H1 (cell line): ENCODE measurements around the gene TAF1D. TPM values are rescaled to one million over a fixed set of nuclear protein-coding genes. Genes with fewer than 3 reads are reported as not detected.

Experiments
- CTCF ChIA-PET: fragments of 300-600 bp; sonication (Branson Sonifier 250); formaldehyde crosslinking; loops from one replicate; lab custom pipeline; 2021; ENCODE audit not compliant: partially characterized antibody; lab: Charles Lee
- POLR2A ChIA-PET: fragments of 300-600 bp; sonication (Branson Sonifier 250); formaldehyde crosslinking; loops from one replicate; lab custom pipeline; 2021; ENCODE audit warnings: inconsistent platforms; ENCODE audit not compliant: partially characterized antibody; lab: Charles Lee
- DNase-seq, 2 experiments: peaks; one replicate each; pipeline versions ENCODE4 v3.0.0 to v3.0.0-alpha.2; 2010 to 2022; ENCODE audit warnings: low spot score in 2 of 2, low read depth in 1 of 2, mixed read lengths in 1 of 2
- FAIRE-seq: peaks from 2 replicates; lab custom pipeline; 2011; peaks lifted over from hg19 to GRCh38; lab: Jason Lieb, UNC
- H2AFZ ChIP-seq: 2 replicates; pipeline ENCODE4 v1.8.1; 2012; ENCODE audit warnings: low read length, inconsistent platforms
- H2AK5ac ChIP-seq: 2 replicates; pipeline ENCODE4 v1.6.1; 2013; ENCODE audit warnings: low read depth, low read length
- H2BK120ac ChIP-seq: replicated peaks from 2 replicates; pipeline ENCODE3; 2013; ENCODE audit warnings: low read depth, low read length, inconsistent platforms
- H2BK12ac ChIP-seq: 2 replicates; pipeline ENCODE4 v1.6.1; 2013; ENCODE audit warnings: low read depth, low read length
- H2BK15ac ChIP-seq: 2 replicates; pipeline ENCODE4 v1.6.1; 2013; ENCODE audit warnings: low read length
- H2BK20ac ChIP-seq: 2 replicates; pipeline ENCODE4 v1.6.1; 2013; ENCODE audit warnings: low read length
- H2BK5ac ChIP-seq: 2 replicates; pipeline ENCODE4 v1.6.1; 2013; ENCODE audit warnings: low read depth, low read length
- H3K14ac ChIP-seq: 2 replicates; pipeline ENCODE4 v1.6.1; 2013; ENCODE audit warnings: inconsistent platforms; ENCODE audit not compliant: insufficient read length
- H3K18ac ChIP-seq: 2 replicates; pipeline ENCODE4 v1.6.1; 2013; ENCODE audit warnings: low read length; ENCODE audit errors: extremely low read depth
- H3K23ac ChIP-seq: 2 replicates; pipeline ENCODE4 v1.6.1; 2013; ENCODE audit warnings: inconsistent platforms; ENCODE audit not compliant: insufficient read length
- H3K23me2 ChIP-seq: 2 replicates; pipeline ENCODE4 v1.6.1; 2013; ENCODE audit warnings: low read depth, low read length
- H3K27ac ChIP-seq: 2 replicates; pipeline ENCODE4 v1.6.1; 2011; ENCODE audit warnings: low read depth, low read length, inconsistent platforms
- H3K27me3 ChIP-seq, 4 experiments: replicated peaks in 1 of 4; 1 replicate in 1 of 4; 2 replicates in 3 of 4; pipeline versions ENCODE4 v1.6.1 to v1.8.1; 2011 to 2013; ENCODE audit warnings: low read length in 3 of 4, mild to moderate bottlenecking in 3 of 4, inconsistent platforms in 2 of 4, mixed read lengths in 2 of 4, moderate library complexity in 1 of 4; ENCODE audit not compliant: control insufficient read depth in 3 of 4, insufficient read depth in 3 of 4; ENCODE audit errors: extremely low read depth in 1 of 4
- H3K36me3 ChIP-seq, 4 experiments: 2 replicates each; pipeline versions ENCODE4 v1.6.1 to v1.8.1; 2011 to 2013; ENCODE audit warnings: mild to moderate bottlenecking in 4 of 4, low read length in 3 of 4, moderate library complexity in 2 of 4, control low read depth in 1 of 4, inconsistent platforms in 1 of 4; ENCODE audit not compliant: insufficient read depth in 4 of 4, control insufficient read depth in 2 of 4
- H3K4ac ChIP-seq: replicated peaks from 2 replicates; pipeline ENCODE3; 2013; ENCODE audit warnings: low read length, low read depth, mixed read lengths, inconsistent platforms; ENCODE audit not compliant: insufficient read length
- H3K4me1 ChIP-seq, 4 experiments: replicated peaks in 1 of 4; 1 replicate in 1 of 4; 2 replicates in 3 of 4; pipeline versions ENCODE4 v1.6.1 to v1.8.1; 2011 to 2013; ENCODE audit warnings: low read length in 3 of 4, inconsistent platforms in 2 of 4, mixed read lengths in 1 of 4; ENCODE audit not compliant: insufficient read depth in 4 of 4, control insufficient read depth in 3 of 4
- H3K4me2 ChIP-seq, 2 experiments: 2 replicates each; pipeline versions ENCODE4 v1.6.1 to v1.8.1; 2011 to 2013; ENCODE audit warnings: low read depth in 2 of 2, low read length in 2 of 2, control low read depth in 1 of 2, inconsistent platforms in 1 of 2, mild to moderate bottlenecking in 1 of 2; ENCODE audit not compliant: insufficient read depth in 1 of 2
- H3K4me3 ChIP-seq, 4 experiments: fragments of 200-600, 300-600 bp in 1 of 4; sonication (generic), shearing (Covaris generic), sonication (Bioruptor Twin) in 1 of 4; 2 replicates each; pipeline versions ENCODE4 v1.5.1 to v1.8.1; 2011 to 2016; ENCODE audit warnings: low read length in 4 of 4, low read depth in 3 of 4, control low read depth in 2 of 4, inconsistent platforms in 2 of 4, mild to moderate bottlenecking in 2 of 4, mixed read lengths in 1 of 4, moderate library complexity in 1 of 4; ENCODE audit not compliant: insufficient read depth in 2 of 4; ENCODE audit errors: extremely low read depth in 1 of 4
- H3K56ac ChIP-seq: replicated peaks from 2 replicates; pipeline ENCODE3; 2013; ENCODE audit warnings: low read depth, mild to moderate bottlenecking, mixed read lengths, low read length, inconsistent platforms; ENCODE audit not compliant: insufficient read length
- H3K79me1 ChIP-seq: 2 replicates; pipeline ENCODE4 v1.6.1; 2013; ENCODE audit warnings: low read depth, low read length, control low read depth
- H3K79me2 ChIP-seq, 2 experiments: 2 replicates each; pipeline versions ENCODE4 v1.6.1 to v1.8.1; 2012 to 2013; ENCODE audit warnings: low read length in 2 of 2, mild to moderate bottlenecking in 2 of 2, inconsistent platforms in 1 of 2; ENCODE audit not compliant: insufficient read depth in 2 of 2, control insufficient read depth in 1 of 2
- H3K9ac ChIP-seq, 4 experiments: replicated peaks in 1 of 4; 1 replicate in 1 of 4; 2 replicates in 3 of 4; pipeline versions ENCODE4 v1.6.1 to v1.8.1; 2011 to 2013; ENCODE audit warnings: low read depth in 3 of 4, low read length in 3 of 4, control low read depth in 2 of 4, mild to moderate bottlenecking in 2 of 4, moderate library complexity in 2 of 4, inconsistent platforms in 1 of 4; ENCODE audit errors: extremely low read depth in 1 of 4
- H3K9me3 ChIP-seq, 2 experiments: 2 replicates each; pipeline versions ENCODE4 v1.6.1 to v1.8.1; 2012 to 2013; ENCODE audit warnings: mild to moderate bottlenecking in 2 of 2, moderate library complexity in 2 of 2, control low read depth in 1 of 2, inconsistent platforms in 1 of 2, low read depth in 1 of 2, low read length in 1 of 2, mixed read lengths in 1 of 2; ENCODE audit not compliant: insufficient read depth in 2 of 2
- H4K20me1 ChIP-seq, 2 experiments: replicated peaks in 1 of 2; 2 replicates each; pipeline versions ENCODE3 to v1.8.1; 2011 to 2013; ENCODE audit warnings: inconsistent platforms in 2 of 2, low read length in 2 of 2, mild to moderate bottlenecking in 1 of 2; ENCODE audit not compliant: insufficient read depth in 2 of 2, control insufficient read depth in 1 of 2
- H4K5ac ChIP-seq: 2 replicates; pipeline ENCODE4 v1.6.1; 2013; ENCODE audit warnings: low read length, low read depth, mixed read lengths, inconsistent platforms; ENCODE audit not compliant: insufficient read length
- H4K8ac ChIP-seq: 2 replicates; pipeline ENCODE4 v1.8.0; 2013; ENCODE audit warnings: mild to moderate bottlenecking, moderate library complexity, low read length, inconsistent platforms; ENCODE audit not compliant: insufficient read depth; ENCODE audit errors: extremely low read depth
- H4K91ac ChIP-seq: replicated peaks from 2 replicates; pipeline ENCODE3; 2013; ENCODE audit warnings: low read length, mixed read lengths, inconsistent platforms; ENCODE audit not compliant: insufficient read length
- CREB1 ChIP-seq: IDR thresholded peaks from 2 replicates; pipeline ENCODE4 v1.6.1; 2012; ENCODE audit warnings: inconsistent platforms
- HDAC2 ChIP-seq, 2 experiments: fragments of 300-600 bp in 1 of 2; sonication (generic) in 1 of 2; IDR thresholded peaks; 2 replicates each; pipeline ENCODE4 v1.6.1; 2011 to 2012; ENCODE audit warnings: low read depth in 2 of 2, low read length in 2 of 2, mild to moderate bottlenecking in 2 of 2, moderate library complexity in 2 of 2, borderline replicate concordance in 1 of 2, inconsistent platforms in 1 of 2
- MAFK ChIP-seq: IDR thresholded peaks from 2 replicates; pipeline ENCODE4 v1.6.1; 2012; ENCODE audit warnings: low read depth, mild to moderate bottlenecking, improper control_type of control experiment, low read length
- RAD21 ChIP-seq, 2 experiments: IDR thresholded peaks in 1 of 2; conservative IDR thresholded peaks in 1 of 2; 2 replicates each; pipeline ENCODE4 v1.6.1; 2011; ENCODE audit warnings: low read depth in 2 of 2, low read length in 2 of 2, improper control_type of control experiment in 1 of 2, inconsistent platforms in 1 of 2, mild to moderate bottlenecking in 1 of 2, moderate library complexity in 1 of 2
- SP1 ChIP-seq: IDR thresholded peaks from 2 replicates; pipeline ENCODE4 v1.6.1; 2011; ENCODE audit warnings: low read depth, low read length
- TCF12 ChIP-seq: IDR thresholded peaks from 2 replicates; pipeline ENCODE4 v1.6.1; 2011; ENCODE audit warnings: low read depth, mild to moderate bottlenecking, low read length
- USF2 ChIP-seq: IDR thresholded peaks from 2 replicates; pipeline ENCODE4 v1.6.1; 2011; ENCODE audit warnings: low read length, improper control_type of control experiment
- ZNF274 ChIP-seq: IDR thresholded peaks from 2 replicates; pipeline ENCODE4 v1.7.0; 2012; ENCODE audit warnings: low read length, borderline replicate concordance; ENCODE audit errors: extremely low read depth
- WGBS, 2 experiments: shearing (Covaris generic) in 1 of 2; methylation state at CpG; one replicate each; pipeline versions ENCODE4 v1.1.6 to v1.1.7; 2013 to 2015; ENCODE audit warnings: low lambda C conversion rate in 2 of 2, mixed read lengths in 2 of 2, inconsistent platforms in 1 of 2, low coverage in 1 of 2, missing lambda C conversion rate in 1 of 2; ENCODE audit not compliant: insufficient replicate concordance in 2 of 2, insufficient coverage in 1 of 2, insufficient read length in 1 of 2; ENCODE audit errors: extremely low coverage in 1 of 2, missing lambda C conversion rate in 1 of 2; 5-methylcytosine and 5-hydroxymethylcytosine counted together
- polyA plus RNA-seq, 7 experiments: library from polyadenylated mRNA; depleted of rRNA in 3 of 7; stranded (reverse) in 5 of 7; unstranded in 2 of 7; fragments of >200 nt in 5 of 7; fragments of 200-250 nt in 2 of 7; gene quantifications; 1 replicate in 5 of 7; 2 replicates in 1 of 7; 4 replicates in 1 of 7; pipeline versions ENCODE4 v1.2.1 to v1.2.3, GENCODE V29; 2011 to 2013; ENCODE audit warnings: missing spikeins in 2 of 7, mixed read lengths in 2 of 7
- total RNA-seq: library from RNA; stranded (reverse); fragmentation: NEBNext Ultra II Directional; extraction: Animal tissue kit (Norgen Biotek cat#: 25700); gene quantifications from 2 replicates; pipeline ENCODE4 v1.2.1, GENCODE V29; 2021

The TAF1D gene
- total and polyA plus RNA-seq, 2 of the 8 experiments (the other 6 are each of a cell fraction or from before 2014, with no cell fraction given) = 64.7 to 212 TPM

DNA sequence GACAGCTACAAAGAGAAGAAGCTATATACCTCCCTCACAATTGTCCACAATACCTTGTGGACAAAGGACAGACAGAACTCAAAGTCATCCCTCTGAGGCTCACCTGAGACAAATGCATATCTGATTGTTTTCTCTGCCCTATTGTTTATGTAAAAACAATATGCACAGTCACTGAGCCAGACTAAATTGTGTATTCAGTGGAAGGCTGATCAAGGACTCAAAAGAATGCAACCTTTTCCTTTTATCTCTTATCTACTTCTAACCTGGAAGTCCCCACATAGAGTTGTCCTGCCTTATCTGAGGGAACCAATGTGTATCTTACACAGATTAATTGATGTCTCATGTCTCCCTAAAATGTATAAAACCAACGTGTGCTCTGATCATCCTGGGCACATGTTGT is 28.9 kb upstream of the TAF1D start:
- H3K18ac ChIP-seq = no peak overlapping the region
- FAIRE-seq (no peak), DNase-seq (no peak)
- H3K27ac ChIP-seq = no peak overlapping the region
- H2BK15ac ChIP-seq = no peak overlapping the region
- H3K79me1 ChIP-seq = no peaks in the 10 kb centered on the region
- no peak overlapping the region for H2BK12ac ChIP-seq
- H3K14ac ChIP-seq = no peak overlapping the region
- no peak overlapping the region for H2AFZ ChIP-seq
- H3K27me3 ChIP-seq = no peaks in the 10 kb centered on the region
- no peak overlapping the region for H2BK20ac ChIP-seq
- H3K56ac ChIP-seq = no peak overlapping the region
- no peak overlapping the region for H3K4ac ChIP-seq
- H3K4me3 ChIP-seq = no peak overlapping the region
- H3K23ac ChIP-seq = no peak overlapping the region
- no peak overlapping the region for H3K9ac ChIP-seq
- H3K36me3 ChIP-seq = no peaks in the 10 kb centered on the region
- no peak overlapping the region for H4K8ac ChIP-seq
- no peaks in the 10 kb centered on the region for H3K79me2 ChIP-seq
- CTCF ChIA-PET = no interaction called here
- 0 out of 4 replicates have a peak, but pooled peaks cover 0 to 3% of the 10 kb centered on the region in 2 experiments for H3K9me3 ChIP-seq
- no peaks in the 10 kb centered on the region; a peak in 1 of 7 replicates for H3K4me1 ChIP-seq
- H4K20me1 ChIP-seq = peaks cover 1 to 3% of the 10 kb centered on the region in 2 experiments
- 77% methylated on average over 1 of the region's 1 CpG; no CpG with 5 or more reads in 1 of the 2 experiments for WGBS, 2 experiments
- POLR2A ChIA-PET = interaction anchor here (1.9 to 9.4 kb wide), 4 partner anchors 11 to 29 kb away, joined by 5 to 88 read pairs (median 16); partner anchors contain the start of genes C11orf54, MED17 and TAF1D
- no peak overlapping the region for H2BK5ac ChIP-seq
- H4K5ac ChIP-seq = no peak overlapping the region
- no peak overlapping the region for H2BK120ac ChIP-seq
- H4K91ac ChIP-seq = no peak overlapping the region
- H3K4me2 ChIP-seq = no peak overlapping the region
- peaks cover 2% of the 10 kb centered on the region; the same call in 1 of the 2 replicates for H3K23me2 ChIP-seq
- no peak overlapping the region for H2AK5ac ChIP-seq
- TF ChIP-seq MAFK = no peak
- TF ChIP-seq SP1 = no peak
- TF ChIP-seq ZNF274 = no peak
- no peak for TF ChIP-seq HDAC2 (IDR thresholded peaks at IDR 0.05; ENCODE audit: borderline replicate concordance in 1 of 2, low read depth in 2 of 2, low read length in 2 of 2)
- no peak for TF ChIP-seq CREB1
- no peak for TF ChIP-seq USF2
- no peak for TF ChIP-seq TCF12
- no peak for TF ChIP-seq RAD21 (IDR thresholded peaks at IDR 0.05 in 1 of 2, conservative IDR thresholded peaks at IDR 0.05 in 1 of 2; ENCODE audit: low read depth in 2 of 2, low read length in 2 of 2)
